HEK293T (cell line): ENCODE data around the gene SIX3.
A peak's percentile ranks its signal among the peaks of the same experiment; 100 is the strongest.

Experiments used
- CTCF ChIA-PET: fragments of 350-600 bp; formaldehyde crosslinking; extraction: SDS; loops from one replicate; lab custom pipeline; 2021; ENCODE audit warnings: antibody characterized with exemption, inconsistent platforms; lab: Yijun Ruan, JAX
- POLR2A ChIA-PET: fragments of 350-600 bp; formaldehyde crosslinking; extraction: SDS; loops from one replicate; lab custom pipeline; 2020; ENCODE audit warnings: antibody characterized with exemption, inconsistent platforms; lab: Yijun Ruan, JAX
- DNase-seq: peaks from one replicate; pipeline ENCODE4 v3.0.0; 2012; ENCODE audit warnings: mixed read lengths; ENCODE audit errors: extremely low spot score
- ARNT ChIP-seq: fragments of 450-650 bp; IDR thresholded peaks from 2 replicates; pipeline ENCODE4 v1.6.1; 2017; ENCODE audit warnings: mild to moderate bottlenecking
- BHLHE40 ChIP-seq: fragments of 450-650 bp; IDR thresholded peaks from 2 replicates; pipeline ENCODE4 v1.6.1; 2016; ENCODE audit warnings: mild to moderate bottlenecking, moderate library complexity, borderline replicate concordance
- CTBP1 ChIP-seq: fragments of 450-650 bp; IDR thresholded peaks from 2 replicates; pipeline ENCODE4 v1.6.1; 2016; ENCODE audit warnings: borderline replicate concordance
- ELF4 ChIP-seq: fragments of 450-650 bp; IDR thresholded peaks from 2 replicates; pipeline ENCODE4 v1.6.1; 2017; ENCODE audit warnings: antibody characterized with exemption
- FOXA1 ChIP-seq: fragments of 450-650 bp; IDR thresholded peaks from 2 replicates; pipeline ENCODE4 v1.6.1; 2016; ENCODE audit warnings: mild to moderate bottlenecking
- FOXK2 ChIP-seq: fragments of 450-650 bp; IDR thresholded peaks from 2 replicates; pipeline ENCODE4 v1.6.1; 2016; ENCODE audit warnings: mild to moderate bottlenecking
- FOXM1 ChIP-seq: fragments of 450-650 bp; IDR thresholded peaks from 2 replicates; pipeline ENCODE4 v1.6.1; 2017; ENCODE audit warnings: mild to moderate bottlenecking, borderline replicate concordance
- HDGF ChIP-seq: fragments of 450-650 bp; IDR thresholded peaks from 2 replicates; pipeline ENCODE4 v1.6.1; 2017; ENCODE audit warnings: antibody characterized with exemption, borderline replicate concordance
- L3MBTL2 ChIP-seq: fragments of 450-650 bp; conservative IDR thresholded peaks from 2 replicates; pipeline ENCODE4 v1.6.1; 2016; ENCODE audit warnings: mild to moderate bottlenecking
- LEF1 ChIP-seq: fragments of 450-650 bp; IDR thresholded peaks from 2 replicates; pipeline ENCODE4 v1.6.1; 2017; ENCODE audit warnings: mild to moderate bottlenecking, borderline replicate concordance
- NFRKB ChIP-seq: fragments of 450-650 bp; IDR thresholded peaks from 2 replicates; pipeline ENCODE4 v1.6.1; 2016; ENCODE audit warnings: mild to moderate bottlenecking, moderate library complexity
- SP1 ChIP-seq: fragments of 450-650 bp; IDR thresholded peaks from 2 replicates; pipeline ENCODE4 v1.6.1; 2017
- TARDBP ChIP-seq: fragments of 450-650 bp; IDR thresholded peaks from 2 replicates; pipeline ENCODE4 v1.6.1; 2016
- ZNF384 ChIP-seq: fragments of 450-650 bp; IDR thresholded peaks from 2 replicates; pipeline ENCODE4 v1.6.1; 2016
- TF ChIP-seq, protein P1 (sequence below): fragments of 450-650 bp; IDR thresholded peaks from 2 replicates; pipeline ENCODE4 v1.6.1; 2016

Gene SIX3

GRCh38 chr2:44934038-44934982, 7.2 kb upstream of the SIX3 start:
- CTCF ChIA-PET, result interaction anchor here (0.6 kb wide), 1 partner anchor 268 kb away, joined by 4 read pairs; no protein-coding TSS in a partner anchor
- POLR2A ChIA-PET, result interaction anchor here (1.4 kb wide), 1 partner anchor 15 kb away, joined by 5 read pairs; no protein-coding TSS in a partner anchor
- no peak for TF ChIP-seq FOXM1
- no peak for TF ChIP-seq BHLHE40
- TF ChIP-seq, protein P1, sequence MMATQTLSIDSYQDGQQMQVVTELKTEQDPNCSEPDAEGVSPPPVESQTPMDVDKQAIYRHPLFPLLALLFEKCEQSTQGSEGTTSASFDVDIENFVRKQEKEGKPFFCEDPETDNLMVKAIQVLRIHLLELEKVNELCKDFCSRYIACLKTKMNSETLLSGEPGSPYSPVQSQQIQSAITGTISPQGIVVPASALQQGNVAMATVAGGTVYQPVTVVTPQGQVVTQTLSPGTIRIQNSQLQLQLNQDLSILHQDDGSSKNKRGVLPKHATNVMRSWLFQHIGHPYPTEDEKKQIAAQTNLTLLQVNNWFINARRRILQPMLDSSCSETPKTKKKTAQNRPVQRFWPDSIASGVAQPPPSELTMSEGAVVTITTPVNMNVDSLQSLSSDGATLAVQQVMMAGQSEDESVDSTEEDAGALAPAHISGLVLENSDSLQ, result no peak
- TF ChIP-seq ZNF384, result no peak
- TF ChIP-seq SP1, result no peak
- no peak for TF ChIP-seq NFRKB
- no peak for TF ChIP-seq TARDBP
- no peak for TF ChIP-seq CTBP1
- no peak for TF ChIP-seq HDGF
- no peak for TF ChIP-seq FOXK2
- no peak for TF ChIP-seq L3MBTL2
- no peak for TF ChIP-seq LEF1
- no peak for TF ChIP-seq FOXA1
- no peak for TF ChIP-seq ARNT
- DNase-seq, result peak; percentile 35

DNA sequence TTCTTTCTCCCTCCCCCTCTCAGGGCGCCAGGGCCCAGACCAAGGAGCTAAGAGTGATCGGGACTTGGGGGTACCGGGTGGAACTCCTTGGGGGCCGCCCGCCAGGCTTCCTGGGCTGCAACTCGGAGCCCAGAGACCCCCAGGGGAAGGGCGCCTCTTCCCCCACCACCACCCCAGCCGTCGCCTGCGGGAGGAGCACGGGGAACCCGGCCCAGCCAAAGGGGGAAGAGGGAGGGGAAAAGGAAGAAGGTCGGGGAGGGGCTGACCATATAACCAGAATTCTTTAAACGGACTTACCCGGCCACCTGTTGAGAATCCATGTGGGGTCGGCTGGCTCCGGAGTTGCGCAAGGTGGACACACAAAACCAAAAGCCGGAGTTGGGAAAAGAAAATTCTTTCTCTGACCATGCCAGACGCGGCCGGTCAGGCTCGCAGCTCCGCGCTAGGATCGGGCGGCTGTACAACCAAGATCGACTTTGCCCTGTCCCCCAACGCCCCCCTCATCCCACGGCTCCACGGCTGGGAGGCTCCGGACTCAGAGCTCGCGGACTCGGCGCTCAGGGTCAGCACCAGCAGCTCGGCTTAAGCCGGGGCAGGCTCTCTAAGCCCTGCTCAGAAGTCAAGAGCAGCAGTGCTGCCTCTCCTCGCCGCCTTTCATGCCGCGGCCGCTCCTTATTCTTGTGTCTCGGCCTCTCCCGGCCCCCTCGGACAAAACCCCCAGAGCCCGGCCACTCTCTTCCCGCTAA, 6.3 kb upstream of the SIX3 start:
- POLR2A ChIA-PET, result interaction anchor here (1.4 kb wide), 1 partner anchor 15 kb away, joined by 5 read pairs; no protein-coding TSS in a partner anchor
- TF ChIP-seq L3MBTL2 (peak; percentile 36; the same call in 1 of the 2 replicates), LEF1 (no peak)
- DNase-seq, result no peak
- CTCF ChIA-PET, result interaction anchor here (0.6 kb wide), 1 partner anchor 269 kb away, joined by 4 read pairs; no protein-coding TSS in a partner anchor

- POLR2A ChIA-PET, result interaction anchor here (1.4 kb wide), 1 partner anchor 14 kb away, joined by 5 read pairs; no protein-coding TSS in a partner anchor
- DNase-seq, result no peak
- TF ChIP-seq L3MBTL2, result no peak
- TF ChIP-seq, protein P1, result no peak
- no peak for TF ChIP-seq NFRKB
- no peak for TF ChIP-seq TARDBP
- no peak for TF ChIP-seq FOXK2
- no peak for TF ChIP-seq HDGF
- TF ChIP-seq FOXM1, result no peak
These were observed 5.8 kb upstream of the SIX3 start for GRCh38 chr2:44935729-44936098.

GRCh38 chr2:44936275-44936674, 5.2 kb upstream of the SIX3 start:
- POLR2A ChIA-PET, result interaction anchor here (1.4 kb wide), 1 partner anchor 14 kb away, joined by 5 read pairs; no protein-coding TSS in a partner anchor
- DNase-seq, result no peak
- TF ChIP-seq TARDBP, result no peak
- CTCF ChIA-PET, result no interaction called here

More at GRCh38 chr2:44935729-44936098, 5.8 kb upstream of the SIX3 start:
- CTCF ChIA-PET, result no interaction called here

DNA sequence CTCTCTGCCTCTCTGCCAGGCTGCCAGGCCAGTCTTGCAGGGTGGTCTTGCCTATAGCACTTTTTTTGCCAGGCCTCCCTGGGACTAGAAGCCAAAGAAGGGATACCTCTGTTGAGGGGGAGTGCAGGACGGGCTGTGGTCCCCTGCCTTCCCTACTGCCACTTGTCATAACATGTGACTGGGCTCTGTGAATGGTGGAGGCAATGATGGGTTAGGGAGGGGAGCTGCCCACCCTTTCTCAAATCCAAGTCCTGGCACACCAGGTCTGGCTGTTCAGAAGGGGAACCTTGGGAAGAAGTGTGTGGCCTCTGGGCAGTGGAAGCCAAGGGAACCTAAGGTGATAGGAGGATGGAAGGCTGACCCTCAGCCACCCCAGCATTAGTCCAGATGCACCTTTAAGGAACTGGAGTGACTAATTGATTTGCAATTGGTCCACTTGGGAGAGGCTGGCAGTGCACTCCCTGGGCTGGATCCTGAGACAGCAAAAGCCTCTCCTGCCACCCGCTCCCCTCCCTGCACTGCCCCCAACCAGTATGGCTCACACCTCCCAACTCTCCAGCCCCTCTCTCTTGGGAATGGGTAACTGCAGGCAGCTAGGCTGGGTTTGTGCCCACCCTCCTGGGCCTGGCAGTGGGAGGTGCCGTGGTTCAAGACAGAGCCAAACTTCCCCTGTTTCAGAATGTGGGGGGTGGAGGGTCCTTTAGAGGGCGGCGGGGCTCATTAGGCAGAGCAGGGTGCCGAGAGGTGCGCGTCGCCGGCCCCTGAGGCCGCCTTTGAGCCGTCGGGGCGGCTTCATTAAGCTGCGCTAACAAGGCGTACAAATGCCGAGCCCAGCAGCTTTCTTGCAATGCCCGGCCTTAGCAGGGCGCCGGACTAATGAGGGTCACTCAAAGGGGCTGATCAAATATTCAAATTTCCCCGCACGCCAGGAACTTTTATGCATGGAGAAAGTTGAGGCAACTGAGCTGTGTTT, 4.5 kb upstream of the SIX3 start:
- POLR2A ChIA-PET, result no interaction called here
- DNase-seq, result no peak
- TF ChIP-seq FOXK2 (no peak), CTBP1 (no peak), ELF4 (no peak), ZNF384 (no peak), TARDBP (no peak), HDGF (no peak), SP1 (no peak), BHLHE40 (no peak)
- TF ChIP-seq, protein P1, result no peak
- CTCF ChIA-PET, result no interaction called here
